Measurements from ENCODE around the gene GTF2H4. TPM values are rescaled to one million over a fixed set of nuclear protein-coding genes. Genes with fewer than 3 reads are reported as not detected.
"Not testable (repeated sequence)": the region's sequence is repeated elsewhere in the genome, so short reads cannot be mapped to it uniquely, and the experiment has no call there.

Gene GTF2H4
- total and polyA plus RNA-seq, 7 donors, result 7.7 to 28.5 (median 12.6) TPM

- intact Hi-C loops (cut with DNase I), result no loop called here
- H3K4me1 ChIP-seq, result no peaks in the 10 kb centered on the region
- 85 to 90% methylated on average over 23 of the region's 23 CpGs for WGBS, 2 donors
- no peak overlapping the region for H3K4me3 ChIP-seq
- peaks cover 20 to 60% (median 38%) of the 10 kb centered on the region in 4 donors for H3K36me3 ChIP-seq
- TF ChIP-seq POLR2A (IDR thresholded peaks at IDR 0.05), result no peak
- no peak for TF ChIP-seq CTCF (IDR thresholded peaks at IDR 0.05)
- no peak for TF ChIP-seq EP300 (IDR thresholded peaks at IDR 0.05)
- no peak for TF ChIP-seq POLR2AphosphoS5 (IDR thresholded peaks at IDR 0.05)
- no peaks in the 10 kb centered on the region for H3K9me3 ChIP-seq
- no peak for DNase-seq
- no peak overlapping the region for H3K27ac ChIP-seq
- H3K27me3 ChIP-seq, result no peaks in the 10 kb centered on the region
Observed at GRCh38 chr6:30898750-30899360, 9.2 kb upstream of the GTF2H4 start.

DNA sequence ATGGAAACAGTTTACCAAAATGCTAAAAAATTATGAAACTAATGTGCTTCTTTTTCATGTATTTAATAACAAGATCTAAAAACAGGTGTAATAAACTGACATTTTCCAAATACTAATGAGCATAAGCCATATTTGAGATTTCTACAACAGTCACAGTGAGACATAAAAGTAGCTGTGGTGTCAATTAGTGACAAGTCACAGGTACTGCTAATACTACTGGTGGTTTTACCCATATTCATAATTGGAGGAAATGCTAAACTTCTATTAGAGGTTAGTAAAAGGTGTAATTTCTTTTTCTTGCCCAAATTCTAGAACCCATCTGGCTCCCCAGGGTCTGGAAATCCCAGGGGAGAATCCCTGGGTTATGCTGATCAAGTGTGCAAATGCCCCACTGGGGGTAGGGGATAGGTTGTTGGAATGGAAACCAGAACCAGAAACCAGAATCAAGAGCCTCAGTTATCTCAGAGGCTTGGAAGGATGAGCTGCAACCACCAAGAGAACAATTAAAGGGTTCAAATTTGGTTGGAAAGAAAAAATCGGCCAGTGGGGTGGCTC lies 7.1 kb upstream of the GTF2H4 start:
- Histone ChIP-seq H3K4me3 (no peak overlapping the region), H3K9me3 (no peaks in the 10 kb centered on the region), H3K27ac (no peak overlapping the region), H3K36me3 (peaks cover 19 to 40% (median 26%) of the 10 kb centered on the region in 4 donors), H3K27me3 (no peaks in the 10 kb centered on the region), H3K4me1 (no peaks in the 10 kb centered on the region)
- no peak for DNase-seq
- intact Hi-C loops (cut with DNase I), result no loop called here
- WGBS, 2 donors, result 79 to 81% methylated on average over 1 of the region's 1 CpG
- TF ChIP-seq POLR2AphosphoS5 (IDR thresholded peaks at IDR 0.05), result no peak

DNA sequence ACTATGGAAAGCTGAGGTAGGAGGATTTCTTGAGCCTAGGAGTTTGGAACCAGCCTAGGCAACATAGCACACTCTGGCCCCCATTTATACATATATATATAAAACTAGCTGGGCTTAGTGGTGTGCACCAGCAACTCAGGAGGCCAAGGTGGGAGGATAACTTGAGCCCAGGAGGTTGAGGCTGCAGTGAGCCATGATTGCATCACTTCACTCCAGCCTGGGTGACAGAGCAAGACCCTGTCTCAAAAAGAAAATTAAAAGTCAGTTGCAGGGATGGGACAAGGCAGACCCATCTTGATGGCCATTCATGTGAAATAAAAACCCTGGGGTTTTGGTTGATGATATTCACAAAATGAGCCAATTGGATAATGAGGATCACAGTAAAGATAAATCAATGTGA lies 6.6 kb upstream of the GTF2H4 start:
- no peaks in the 10 kb centered on the region for H3K27me3 ChIP-seq
- intact Hi-C loops (cut with DNase I), result no loop called here
- peaks cover 19 to 36% (median 24%) of the 10 kb centered on the region in 4 donors for H3K36me3 ChIP-seq
- H3K4me3 ChIP-seq, result no peak overlapping the region
- TF ChIP-seq CTCF (IDR thresholded peaks at IDR 0.05), result no peak
- TF ChIP-seq EP300 (IDR thresholded peaks at IDR 0.05), result no peak
- no peak for TF ChIP-seq POLR2A (IDR thresholded peaks at IDR 0.05)
- no peak for DNase-seq
- H3K27ac ChIP-seq, result no peak overlapping the region
- no peaks in the 10 kb centered on the region for H3K9me3 ChIP-seq
- no peaks in the 10 kb centered on the region for H3K4me1 ChIP-seq

DNA sequence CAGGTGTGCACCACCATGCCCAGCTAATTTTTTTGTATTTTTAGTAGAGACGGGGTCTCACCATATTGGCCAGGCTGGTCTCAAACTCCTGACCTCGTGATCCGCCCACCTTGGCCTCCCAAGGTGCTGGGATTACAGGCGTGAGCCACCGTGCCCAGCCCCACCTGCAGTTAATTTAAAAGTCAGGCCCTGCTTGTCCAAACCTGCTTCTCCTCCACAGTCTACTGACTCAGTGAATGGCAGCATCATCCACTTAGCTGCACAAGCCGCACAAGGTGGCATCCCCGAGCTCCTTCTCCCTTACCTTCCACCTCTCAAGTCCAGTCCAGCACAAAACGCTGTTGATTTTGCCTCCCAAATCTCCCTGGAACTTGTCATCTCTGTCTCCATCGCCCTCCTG lies 5.8 kb upstream of the GTF2H4 start:
- H3K9me3 ChIP-seq; H3K4me3 ChIP-seq; H3K27me3 ChIP-seq; H3K4me1 ChIP-seq; intact Hi-C loops (cut with DNase I); H3K27ac ChIP-seq; DNase-seq: not testable (repeated sequence)
- WGBS, 2 donors, result 72 to 85% methylated on average over 9 of the region's 9 CpGs
- H3K36me3 ChIP-seq, result peaks cover 17 to 28% (median 20%) of the 10 kb centered on the region in 4 donors

DNA sequence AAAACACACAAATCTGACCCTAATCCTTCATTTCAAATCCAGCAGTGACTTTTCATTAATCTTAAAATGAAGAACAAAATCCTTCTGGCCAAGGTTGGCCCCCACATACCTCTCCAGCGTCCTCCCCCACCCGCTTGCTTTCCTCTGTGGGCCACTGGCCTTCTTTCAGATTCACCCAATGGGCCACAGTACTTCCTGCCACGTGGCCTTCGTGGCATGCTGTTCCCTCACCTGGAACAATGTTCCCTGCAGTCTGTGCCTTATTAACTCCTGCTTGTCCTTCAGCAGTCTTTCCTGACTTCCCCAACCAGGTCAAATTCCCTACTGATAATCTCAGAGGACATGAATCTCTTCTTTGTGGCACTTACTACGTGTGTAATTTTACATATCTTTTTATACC lies 5.3 kb upstream of the GTF2H4 start:
- no peak overlapping the region for H3K4me3 ChIP-seq
- WGBS, 2 donors, result 30 to 40% methylated on average over 5 of the region's 5 CpGs
- H3K9me3 ChIP-seq, result no peaks in the 10 kb centered on the region
- H3K4me1 ChIP-seq, result peaks cover 0 to 4% (median 2%) of the 10 kb centered on the region in 4 donors
- intact Hi-C loops (cut with DNase I), result no loop called here
- no peak overlapping the region for H3K27ac ChIP-seq
- H3K36me3 ChIP-seq, result peaks cover 12 to 23% (median 16%) of the 10 kb centered on the region in 4 donors
- DNase-seq, result no peak
- TF ChIP-seq POLR2A (IDR thresholded peaks at IDR 0.05) (no peak), POLR2AphosphoS5 (IDR thresholded peaks at IDR 0.05) (no peak), EP300 (IDR thresholded peaks at IDR 0.05) (no peak), CTCF (IDR thresholded peaks at IDR 0.05) (no peak)
- H3K27me3 ChIP-seq, result no peaks in the 10 kb centered on the region

DNA sequence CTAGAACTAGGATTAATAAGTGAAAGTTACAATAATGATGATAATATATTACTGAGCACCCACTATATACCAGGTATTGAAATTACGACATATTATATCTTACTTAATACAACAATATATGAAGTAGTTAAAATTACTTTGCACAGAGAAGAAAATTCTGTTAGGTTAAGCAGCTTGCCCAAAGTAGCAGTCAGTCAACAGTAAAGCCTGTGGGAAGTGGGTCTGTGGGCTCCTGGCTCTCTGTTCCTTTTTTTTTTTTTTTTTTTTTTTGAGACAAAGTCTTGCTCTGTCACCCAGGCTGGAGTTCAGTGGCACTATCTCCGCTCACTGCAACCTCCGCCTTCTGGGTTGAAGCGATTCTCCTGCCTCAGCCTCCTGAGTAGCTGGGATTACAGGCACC lies 4.8 kb upstream of the GTF2H4 start:
- Histone ChIP-seq H3K9me3 (no peaks in the 10 kb centered on the region), H3K4me3 (no peak overlapping the region), H3K4me1 (peaks cover 0 to 4% (median 2%) of the 10 kb centered on the region in 4 donors), H3K27me3 (no peaks in the 10 kb centered on the region), H3K27ac (no peak overlapping the region), H3K36me3 (peaks cover 6 to 18% (median 13%) of the 10 kb centered on the region in 4 donors)
- no peak for TF ChIP-seq CTCF (IDR thresholded peaks at IDR 0.05)
- intact Hi-C loops (cut with DNase I), result no loop called here
- no peak for DNase-seq
- 84 to 91% methylated on average over 4 of the region's 4 CpGs for WGBS, 2 donors

GRCh38 chr6:30907290-30907757 lies 683 bp upstream of the GTF2H4 start:
- H3K27me3 ChIP-seq; intact Hi-C loops (cut with DNase I); DNase-seq; H3K9me3 ChIP-seq: not testable (repeated sequence)
- 12 to 48% methylated on average over 16 of the region's 16 CpGs for WGBS, 2 donors
- Histone ChIP-seq H3K4me1 (peaks cover 0 to 15% (median 12%) of the 10 kb centered on the region in 4 donors), H3K36me3 (peaks cover 7 to 31% (median 14%) of the 10 kb centered on the region in 4 donors), H3K4me3 (peak overlapping the region; percentile 30 to 85 (median 80)), H3K27ac (peak overlapping the region in 3 of 4 donors; percentile 52 to 63 (median 61))
